ENCODE results near the gene EPB41L4A. TPM values are rescaled to one million over a fixed set of nuclear protein-coding genes. Genes with fewer than 3 reads are reported as not detected.

EPB41L4A gene
- total RNA-seq, 1 donor from 2014 or later, result 37.7 TPM

DNA sequence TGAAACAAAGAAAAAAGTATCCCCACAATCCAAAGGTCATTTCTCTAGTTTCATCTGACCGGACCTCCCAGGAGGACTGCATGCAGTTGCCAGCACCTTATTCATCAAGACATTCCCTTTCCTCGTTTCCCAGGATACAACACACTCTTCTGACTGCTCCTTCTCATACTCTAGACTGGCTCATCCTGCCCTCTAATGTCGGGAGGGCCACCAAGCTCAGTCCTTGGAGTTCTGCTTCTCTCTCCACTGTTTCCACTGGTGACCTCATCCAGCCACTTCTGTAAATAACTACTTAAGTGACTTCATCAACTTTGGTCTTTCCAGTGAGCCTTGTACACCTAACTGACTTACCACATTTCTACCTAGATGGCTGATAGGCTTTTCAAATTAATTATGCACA is 179.1 kb downstream of the EPB41L4A start:
- no peaks in the 10 kb centered on the region for H3K9me3 Mint-ChIP-seq (ENCODE audit: low read depth)
- H3K4me1 Mint-ChIP-seq (ENCODE audit: low read depth), result no peaks in the 10 kb centered on the region
- H3K27me3 Mint-ChIP-seq, result no peaks in the 10 kb centered on the region
- TF ChIP-seq, protein P1, sequence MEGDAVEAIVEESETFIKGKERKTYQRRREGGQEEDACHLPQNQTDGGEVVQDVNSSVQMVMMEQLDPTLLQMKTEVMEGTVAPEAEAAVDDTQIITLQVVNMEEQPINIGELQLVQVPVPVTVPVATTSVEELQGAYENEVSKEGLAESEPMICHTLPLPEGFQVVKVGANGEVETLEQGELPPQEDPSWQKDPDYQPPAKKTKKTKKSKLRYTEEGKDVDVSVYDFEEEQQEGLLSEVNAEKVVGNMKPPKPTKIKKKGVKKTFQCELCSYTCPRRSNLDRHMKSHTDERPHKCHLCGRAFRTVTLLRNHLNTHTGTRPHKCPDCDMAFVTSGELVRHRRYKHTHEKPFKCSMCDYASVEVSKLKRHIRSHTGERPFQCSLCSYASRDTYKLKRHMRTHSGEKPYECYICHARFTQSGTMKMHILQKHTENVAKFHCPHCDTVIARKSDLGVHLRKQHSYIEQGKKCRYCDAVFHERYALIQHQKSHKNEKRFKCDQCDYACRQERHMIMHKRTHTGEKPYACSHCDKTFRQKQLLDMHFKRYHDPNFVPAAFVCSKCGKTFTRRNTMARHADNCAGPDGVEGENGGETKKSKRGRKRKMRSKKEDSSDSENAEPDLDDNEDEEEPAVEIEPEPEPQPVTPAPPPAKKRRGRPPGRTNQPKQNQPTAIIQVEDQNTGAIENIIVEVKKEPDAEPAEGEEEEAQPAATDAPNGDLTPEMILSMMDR (IDR thresholded peaks at IDR 0.05; ENCODE audit: unreplicated experiment), result no peak
- no peak overlapping the region for H3K27ac Mint-ChIP-seq
- no peak for DNase-seq (ENCODE audit: low spot score, unreplicated experiment)
- peaks cover 3% of the 10 kb centered on the region for H3K36me3 Mint-ChIP-seq (ENCODE audit: insufficient read depth)
- no peak overlapping the region for H3K4me3 Mint-ChIP-seq (ENCODE audit: low read depth)

DNA sequence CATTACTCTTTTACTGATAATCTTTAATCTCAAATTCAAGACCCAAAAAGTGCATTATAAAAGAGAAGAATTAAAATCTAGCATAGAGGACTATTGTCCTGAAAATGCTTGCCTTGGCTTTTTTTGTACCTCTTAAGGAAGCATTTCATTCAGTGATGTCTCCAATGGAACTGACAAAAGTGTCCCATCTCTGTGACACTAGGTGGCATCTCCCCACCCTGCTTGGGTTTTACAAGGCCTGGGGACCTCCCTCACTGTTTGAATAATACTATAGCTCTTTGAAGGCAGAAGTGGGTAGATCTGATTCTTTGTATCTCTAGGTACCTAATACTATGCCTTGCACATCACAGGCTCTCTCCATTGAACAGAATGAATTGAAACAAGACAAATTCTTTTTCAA is 180.6 kb downstream of the EPB41L4A start:
- H3K4me3 Mint-ChIP-seq (ENCODE audit: low read depth), result no peak overlapping the region

DNA sequence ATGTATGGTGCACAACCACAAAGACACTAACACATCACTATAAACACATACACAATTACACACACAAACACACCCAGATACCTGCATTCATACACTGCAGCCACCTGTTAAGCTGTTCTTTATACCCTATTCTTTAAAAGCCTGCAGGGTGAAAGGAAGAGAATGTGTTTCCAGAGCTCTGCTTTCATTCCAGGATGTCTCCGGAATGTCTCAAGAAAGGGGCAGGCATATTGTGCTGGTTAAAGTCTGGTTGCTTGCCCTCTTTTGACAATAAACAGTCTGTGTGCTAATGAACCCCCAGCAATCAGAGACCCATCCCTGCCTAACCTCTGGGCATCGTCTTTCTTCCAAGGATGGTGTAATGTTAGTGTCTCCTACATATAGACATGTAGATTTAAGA is 181.6 kb downstream of the EPB41L4A start:
- peaks cover 3% of the 10 kb centered on the region for H3K4me1 Mint-ChIP-seq (ENCODE audit: low read depth)
- H3K4me3 Mint-ChIP-seq (ENCODE audit: low read depth), result no peak overlapping the region
- no peak overlapping the region for H3K27ac Mint-ChIP-seq
- DNase-seq (ENCODE audit: low spot score, unreplicated experiment), result no peak
- no peaks in the 10 kb centered on the region for H3K27me3 Mint-ChIP-seq
- peaks cover 3% of the 10 kb centered on the region for H3K36me3 Mint-ChIP-seq (ENCODE audit: insufficient read depth)
- no peaks in the 10 kb centered on the region for H3K9me3 Mint-ChIP-seq (ENCODE audit: low read depth)
- TF ChIP-seq, protein P1 (IDR thresholded peaks at IDR 0.05; ENCODE audit: unreplicated experiment), result no peak

More for the DNA sequence above, 180.6 kb downstream of the EPB41L4A start:
- no peaks in the 10 kb centered on the region for H3K27me3 Mint-ChIP-seq
- no peak overlapping the region for H3K27ac Mint-ChIP-seq
- DNase-seq (ENCODE audit: low spot score, unreplicated experiment), result no peak
- peaks cover 3% of the 10 kb centered on the region for H3K4me1 Mint-ChIP-seq (ENCODE audit: low read depth)
- H3K9me3 Mint-ChIP-seq (ENCODE audit: low read depth), result no peaks in the 10 kb centered on the region
- TF ChIP-seq, protein P1 (IDR thresholded peaks at IDR 0.05; ENCODE audit: unreplicated experiment), result no peak
- H3K36me3 Mint-ChIP-seq (ENCODE audit: insufficient read depth), result peaks cover 3% of the 10 kb centered on the region

DNA sequence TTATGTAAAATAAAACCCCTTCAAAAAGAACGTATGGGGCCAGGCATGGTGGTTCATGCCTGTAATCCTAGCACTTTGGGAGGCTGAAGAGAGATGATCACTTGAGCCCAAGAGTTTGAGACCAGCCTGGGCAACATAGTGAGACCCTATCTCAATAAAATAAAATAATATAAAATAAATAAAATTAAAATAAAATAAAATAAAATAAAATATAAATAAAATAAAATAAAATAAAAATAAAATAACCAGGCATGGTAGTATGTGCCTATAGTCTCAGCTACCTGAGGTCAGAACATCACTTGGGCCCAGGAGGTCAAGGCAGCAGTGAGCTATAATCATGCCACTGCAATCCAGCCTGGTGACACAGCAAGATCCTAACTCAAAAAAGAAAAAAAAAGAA is 185.1 kb downstream of the EPB41L4A start:
- peaks cover 3% of the 10 kb centered on the region for H3K4me1 Mint-ChIP-seq (ENCODE audit: low read depth)
- no peak overlapping the region for H3K27ac Mint-ChIP-seq
- H3K27me3 Mint-ChIP-seq, result no peaks in the 10 kb centered on the region
- no peaks in the 10 kb centered on the region for H3K9me3 Mint-ChIP-seq (ENCODE audit: low read depth)
- H3K36me3 Mint-ChIP-seq (ENCODE audit: insufficient read depth), result peaks cover 7% of the 10 kb centered on the region
- H3K4me3 Mint-ChIP-seq (ENCODE audit: low read depth), result no peak overlapping the region
- no peak for DNase-seq (ENCODE audit: low spot score, unreplicated experiment)
- TF ChIP-seq, protein P1 (IDR thresholded peaks at IDR 0.05; ENCODE audit: unreplicated experiment), result no peak

DNA sequence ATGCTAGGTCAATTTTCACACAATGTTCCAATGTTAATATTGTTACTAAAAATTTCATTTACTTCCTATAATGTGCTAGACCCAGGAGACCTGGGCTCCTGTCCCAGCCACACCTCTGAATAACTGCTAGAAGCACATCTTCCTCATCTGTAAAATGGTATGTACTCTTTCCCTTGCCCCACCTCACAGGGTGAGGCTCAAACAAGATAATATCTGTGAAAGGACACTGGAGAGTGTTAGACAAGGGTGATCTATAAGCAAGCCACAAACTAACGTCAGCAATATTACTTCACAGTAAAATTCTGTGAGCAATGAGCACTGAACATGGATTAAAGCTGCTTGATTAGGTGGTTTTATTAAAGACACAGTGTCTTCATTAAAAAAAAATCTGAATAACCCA is 186.4 kb downstream of the EPB41L4A start:
- H3K36me3 Mint-ChIP-seq (ENCODE audit: insufficient read depth), result peaks cover 7% of the 10 kb centered on the region
- H3K27me3 Mint-ChIP-seq, result no peaks in the 10 kb centered on the region
- peaks cover 9% of the 10 kb centered on the region for H3K4me1 Mint-ChIP-seq (ENCODE audit: low read depth)
- DNase-seq (ENCODE audit: low spot score, unreplicated experiment), result no peak
- H3K27ac Mint-ChIP-seq, result no peak overlapping the region
- H3K9me3 Mint-ChIP-seq (ENCODE audit: low read depth), result no peaks in the 10 kb centered on the region
- TF ChIP-seq, protein P1 (IDR thresholded peaks at IDR 0.05; ENCODE audit: unreplicated experiment), result no peak
- no peak overlapping the region for H3K4me3 Mint-ChIP-seq (ENCODE audit: low read depth)

Measured in progenitor cell of endocrine pancreas (in vitro differentiated cells).